Measurements from ENCODE around the gene SSR1. TPM values are rescaled to one million over a fixed set of nuclear protein-coding genes. Genes with fewer than 3 reads are reported as not detected.
"Not testable (repeated sequence)": the region's sequence is repeated elsewhere in the genome, so short reads cannot be mapped to it uniquely, and the experiment has no call there.

Gene SSR1
- total and polyA plus RNA-seq, 4 donors, result 43.6 to 115 (median 79.9) TPM

- not testable (repeated sequence) for DNase-seq (ENCODE audit: low spot score); H3K27me3 ChIP-seq (ENCODE audit: control insufficient read depth in 4 of 4, insufficient read depth in 4 of 4, low read length in 3 of 4); H3K4me3 ChIP-seq (ENCODE audit: low read depth in 1 of 3, low read length in 3 of 3); H3K27ac ChIP-seq (ENCODE audit: low read depth in 1 of 2, low read length in 2 of 2); H3K9ac ChIP-seq (ENCODE audit: low read depth in 1 of 2, low read length in 2 of 2); H3K4me1 ChIP-seq (ENCODE audit: control insufficient read depth in 4 of 4, insufficient read depth in 4 of 4, low read length in 3 of 4); H3K9me3 ChIP-seq (ENCODE audit: control insufficient read depth in 4 of 4, low read length in 3 of 4); H3K36me3 ChIP-seq (ENCODE audit: control insufficient read depth in 4 of 4, insufficient read depth in 3 of 4, low read depth in 1 of 4, low read length in 3 of 4)
- 61% methylated on average over 2 of the region's 2 CpGs for WGBS
Measured at GRCh38 chr6:7347551-7347997, 34.6 kb upstream of the SSR1 start.

GRCh38 chr6:7344773-7345450 is 31.9 kb upstream of the SSR1 start:
- 90% methylated on average over 10 of the region's 10 CpGs for WGBS

GRCh38 chr6:7343546-7344475 is 30.8 kb upstream of the SSR1 start:
- H3K27me3 ChIP-seq (ENCODE audit: control insufficient read depth in 4 of 4, insufficient read depth in 4 of 4, low read length in 3 of 4), result no peaks in the 10 kb centered on the region
- WGBS, result 92% methylated on average over 29 of the region's 29 CpGs
- no peaks in the 10 kb centered on the region for H3K36me3 ChIP-seq (ENCODE audit: control insufficient read depth in 4 of 4, insufficient read depth in 3 of 4, low read depth in 1 of 4, low read length in 3 of 4)
- no peak overlapping the region for H3K9ac ChIP-seq (ENCODE audit: low read depth in 1 of 2, low read length in 2 of 2)
- no peak overlapping the region for H3K27ac ChIP-seq (ENCODE audit: low read depth in 1 of 2, low read length in 2 of 2)
- no peaks in the 10 kb centered on the region for H3K9me3 ChIP-seq (ENCODE audit: control insufficient read depth in 4 of 4, low read length in 3 of 4)
- TF ChIP-seq ATF3 (IDR thresholded peaks at IDR 0.05) (no peak), YY1 (IDR thresholded peaks at IDR 0.05) (no peak), RXRA (IDR thresholded peaks at IDR 0.05) (no peak), EGR1 (IDR thresholded peaks at IDR 0.05; ENCODE audit: low read depth in 2 of 2) (no peak), HNF4A (conservative IDR thresholded peaks at IDR 0.05) (no peak), FOXA2 (IDR thresholded peaks at IDR 0.05) (no peak), NR2F2 (IDR thresholded peaks at IDR 0.05) (no peak), JUND (IDR thresholded peaks at IDR 0.05) (no peak), REST (IDR thresholded peaks at IDR 0.05) (no peak), FOXA1 (IDR thresholded peaks at IDR 0.05) (no peak), CTCF (IDR thresholded peaks at IDR 0.05; ENCODE audit: low read depth, low read length, missing input control) (no peak), RAD21 (IDR thresholded peaks at IDR 0.05) (no peak), HNF4G (IDR thresholded peaks at IDR 0.05) (no peak), ZBTB33 (IDR thresholded peaks at IDR 0.05) (no peak), SP1 (IDR thresholded peaks at IDR 0.05) (no peak)
- H3K4me3 ChIP-seq (ENCODE audit: low read depth in 1 of 3, low read length in 3 of 3), result no peak overlapping the region
- H3K4me1 ChIP-seq (ENCODE audit: control insufficient read depth in 4 of 4, insufficient read depth in 4 of 4, low read length in 3 of 4), result no peaks in the 10 kb centered on the region
- DNase-seq (ENCODE audit: low spot score), result no peak

More at GRCh38 chr6:7344773-7345450, 31.9 kb upstream of the SSR1 start:
- not testable (repeated sequence) for H3K9ac ChIP-seq (ENCODE audit: low read depth in 1 of 2, low read length in 2 of 2); DNase-seq (ENCODE audit: low spot score); H3K27me3 ChIP-seq (ENCODE audit: control insufficient read depth in 4 of 4, insufficient read depth in 4 of 4, low read length in 3 of 4); H3K4me1 ChIP-seq (ENCODE audit: control insufficient read depth in 4 of 4, insufficient read depth in 4 of 4, low read length in 3 of 4); H3K9me3 ChIP-seq (ENCODE audit: control insufficient read depth in 4 of 4, low read length in 3 of 4); H3K4me3 ChIP-seq (ENCODE audit: low read depth in 1 of 3, low read length in 3 of 3); H3K27ac ChIP-seq (ENCODE audit: low read depth in 1 of 2, low read length in 2 of 2); H3K36me3 ChIP-seq (ENCODE audit: control insufficient read depth in 4 of 4, insufficient read depth in 3 of 4, low read depth in 1 of 4, low read length in 3 of 4)

All from liver (tissue), 9 donors.